Measurements from ENCODE around the gene PPFIBP1.
"Not testable (repeated sequence)": the region's sequence is repeated elsewhere in the genome, so short reads cannot be mapped to it uniquely, and the experiment has no call there.

- not testable (repeated sequence) for TF ChIP-seq POLR2A, CTCF, EP300 (IDR thresholded peaks at IDR 0.05)
Measured at GRCh38 chr12:27598866-27599265, 74.9 kb downstream of the PPFIBP1 start.
